Measurements from ENCODE around the gene CHSY3. TPM values are rescaled to one million over a fixed set of nuclear protein-coding genes. Genes with fewer than 3 reads are reported as not detected.

CHSY3 gene
- total RNA-seq, 2 donors from 2014 or later = 0.09 to 2.0 TPM

- Histone ChIP-seq H3K4me1 (replicated peaks) (no peaks in the 10 kb centered on the region), H3K9me3 (no peaks in the 10 kb centered on the region), H3K27ac (no peak overlapping the region), H3K27me3 (replicated peaks; ENCODE audit: insufficient read depth) (no peaks in the 10 kb centered on the region), H3K4me3 (no peak overlapping the region), H3K36me3 (no peaks in the 10 kb centered on the region)
- no peak for TF ChIP-seq POLR2A (IDR thresholded peaks at IDR 0.05)
- no peak for TF ChIP-seq POLR2AphosphoS5 (IDR thresholded peaks at IDR 0.05)
- no peak for TF ChIP-seq CTCF (IDR thresholded peaks at IDR 0.05)
- intact Hi-C loops (cut with DNase I) = no loop called here
- 69% methylated on average over 4 of the region's 4 CpGs for WGBS
- DNase-seq (ENCODE audit: low spot score) = no peak
Observed at GRCh38 chr5:130112246-130112645, 208.0 kb downstream of the CHSY3 start.

- Histone ChIP-seq H3K9me3 (no peaks in the 10 kb centered on the region), H3K27ac (no peak overlapping the region), H3K4me3 (no peak overlapping the region), H3K36me3 (no peaks in the 10 kb centered on the region), H3K27me3 (replicated peaks; ENCODE audit: insufficient read depth) (no peaks in the 10 kb centered on the region), H3K4me1 (replicated peaks) (no peaks in the 10 kb centered on the region)
- DNase-seq (ENCODE audit: low spot score) = no peak
- 84% methylated on average over 8 of the region's 8 CpGs for WGBS
- TF ChIP-seq POLR2AphosphoS5 (IDR thresholded peaks at IDR 0.05) = no peak
- TF ChIP-seq CTCF (IDR thresholded peaks at IDR 0.05) = no peak
- TF ChIP-seq POLR2A (IDR thresholded peaks at IDR 0.05) = no peak
- intact Hi-C loops (cut with DNase I) = no loop called here
Observed at GRCh38 chr5:130115686-130116085, 211.4 kb downstream of the CHSY3 start.

- H3K9me3 ChIP-seq = no peaks in the 10 kb centered on the region
- DNase-seq (ENCODE audit: low spot score) = no peak
- intact Hi-C loops (cut with DNase I) = no loop called here
- no peaks in the 10 kb centered on the region for H3K4me1 ChIP-seq (replicated peaks)
- H3K27ac ChIP-seq = no peak overlapping the region
- 90% methylated on average over 5 of the region's 5 CpGs for WGBS
- no peak overlapping the region for H3K4me3 ChIP-seq
- no peak for TF ChIP-seq POLR2AphosphoS5 (IDR thresholded peaks at IDR 0.05)
- no peak for TF ChIP-seq CTCF (IDR thresholded peaks at IDR 0.05)
- H3K27me3 ChIP-seq (replicated peaks; ENCODE audit: insufficient read depth) = no peaks in the 10 kb centered on the region
- no peaks in the 10 kb centered on the region for H3K36me3 ChIP-seq
Observed at GRCh38 chr5:130116462-130116861, 212.2 kb downstream of the CHSY3 start.

- intact Hi-C loops (cut with DNase I) = no loop called here
- WGBS = 95% methylated on average over 1 of the region's 1 CpG
- TF ChIP-seq POLR2AphosphoS5 (IDR thresholded peaks at IDR 0.05) (no peak), CTCF (IDR thresholded peaks at IDR 0.05) (no peak), POLR2A (IDR thresholded peaks at IDR 0.05) (no peak)
- Histone ChIP-seq H3K4me1 (replicated peaks) (no peaks in the 10 kb centered on the region), H3K36me3 (no peaks in the 10 kb centered on the region), H3K9me3 (no peaks in the 10 kb centered on the region), H3K4me3 (no peak overlapping the region), H3K27ac (no peak overlapping the region), H3K27me3 (replicated peaks; ENCODE audit: insufficient read depth) (no peaks in the 10 kb centered on the region)
- DNase-seq (ENCODE audit: low spot score) = no peak
Observed at GRCh38 chr5:130116972-130117371, 212.7 kb downstream of the CHSY3 start.

- TF ChIP-seq CTCF (IDR thresholded peaks at IDR 0.05) (no peak), POLR2A (IDR thresholded peaks at IDR 0.05) (no peak), POLR2AphosphoS5 (IDR thresholded peaks at IDR 0.05) (no peak)
- 94% methylated on average over 1 of the region's 1 CpG for WGBS
- Histone ChIP-seq H3K4me1 (replicated peaks) (no peaks in the 10 kb centered on the region), H3K36me3 (no peaks in the 10 kb centered on the region), H3K27ac (no peak overlapping the region), H3K9me3 (no peaks in the 10 kb centered on the region), H3K4me3 (no peak overlapping the region), H3K27me3 (replicated peaks; ENCODE audit: insufficient read depth) (no peaks in the 10 kb centered on the region)
- intact Hi-C loops (cut with DNase I) = loop anchor here (10.0 kb wide), 1 partner anchor 978 kb away; no protein-coding TSS in a partner anchor
- no peak for DNase-seq (ENCODE audit: low spot score)
Observed at GRCh38 chr5:130126746-130127145, 222.5 kb downstream of the CHSY3 start.
